OCI-LY7 (cell line): ENCODE measurements around the gene SHROOM2.

ENCODE experiments used
- CTCF ChIP-seq: fragments of 200-600 bp; sonication (generic); conservative IDR thresholded peaks from 2 replicates; pipeline ENCODE4 v1.5.1; 2014; ENCODE audit warnings: mild to moderate bottlenecking, antibody characterized with exemption, low read length, moderate library complexity, mixed read lengths
- EZH2phosphoT487 ChIP-seq: fragments of 200-600 bp; sonication (generic); IDR thresholded peaks from 2 replicates; pipeline ENCODE4 v1.6.1; 2018; ENCODE audit warnings: low read depth, borderline replicate concordance, mild to moderate bottlenecking, mixed run types, antibody characterized with exemption, low read length, moderate library complexity, mixed read lengths

- TF ChIP-seq CTCF: no peak
- no peak for TF ChIP-seq EZH2phosphoT487
These were observed 8.3 kb downstream of the SHROOM2 start for GRCh38 chrX:9794495-9794894.
